AG09319 (cell line): Measurements from ENCODE around the gene CDC14A.

Source experiments
- DNase-seq: peaks from one replicate; pipeline ENCODE4 v3.0.0-alpha.2; 2010; ENCODE audit warnings: low read depth; ENCODE audit errors: extremely low read depth
- CTCF ChIP-seq: IDR thresholded peaks from 2 replicates; pipeline ENCODE4 v1.5.1; 2011; ENCODE audit warnings: low read depth, mild to moderate bottlenecking, inconsistent platforms, low read length, moderate library complexity

The CDC14A gene

DNA sequence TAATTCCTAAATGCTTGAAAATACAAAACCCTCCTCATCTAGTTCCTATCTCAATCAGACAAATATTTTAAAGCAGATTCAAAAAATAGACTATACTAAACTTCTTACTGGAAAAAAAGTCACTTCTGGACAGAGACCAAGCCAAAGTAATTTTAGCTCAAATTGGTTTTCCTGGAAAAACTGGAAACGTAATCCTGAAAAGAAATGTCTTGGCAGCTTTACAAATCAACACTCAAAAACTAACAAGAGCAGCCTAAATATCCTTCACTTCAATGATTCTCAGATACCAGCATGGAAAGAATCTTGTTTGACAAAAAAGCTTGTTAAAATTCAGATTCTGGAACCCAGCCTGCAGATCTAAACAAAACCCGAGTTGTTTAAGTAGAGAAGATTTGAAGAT lies 176.6 kb downstream of the CDC14A start:
- peak; percentile 66 for DNase-seq
- TF ChIP-seq CTCF, result no peak

- TF ChIP-seq CTCF, result no peak
These were observed 177.8 kb downstream of the CDC14A start for GRCh38 chr1:100530141-100530540.

DNA sequence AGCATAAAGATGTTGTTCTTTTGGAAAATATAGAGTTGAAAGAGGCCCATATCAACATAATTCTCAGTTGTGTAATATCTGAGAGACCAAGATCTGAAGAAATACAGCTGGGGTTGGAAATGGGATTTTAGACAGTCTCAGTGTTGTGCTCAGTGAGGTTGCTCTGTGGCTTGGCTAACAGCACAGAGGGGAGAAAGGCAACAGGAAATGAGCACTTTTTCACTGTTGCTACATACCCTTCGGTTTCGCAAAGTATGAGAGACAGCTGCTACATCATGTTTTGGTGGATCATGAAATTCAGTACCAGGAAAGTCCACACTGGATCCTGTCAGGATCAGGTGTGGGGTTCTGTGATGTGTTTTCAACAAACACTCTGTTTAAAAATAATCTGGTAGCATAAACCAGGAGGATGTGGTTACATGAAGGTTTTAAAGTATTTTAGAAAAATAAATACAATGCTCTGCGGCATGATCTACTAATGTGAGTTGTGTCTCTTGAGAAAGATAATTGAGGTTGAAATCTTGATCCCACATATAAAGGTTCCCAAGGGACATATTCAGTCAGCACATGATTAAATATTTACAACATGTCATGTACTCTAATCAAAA lies 178.7 kb downstream of the CDC14A start:
- DNase-seq, result peak; percentile 16
- no peak for TF ChIP-seq CTCF

More at GRCh38 chr1:100530141-100530540, 177.8 kb downstream of the CDC14A start:
- no peak for DNase-seq

DNA sequence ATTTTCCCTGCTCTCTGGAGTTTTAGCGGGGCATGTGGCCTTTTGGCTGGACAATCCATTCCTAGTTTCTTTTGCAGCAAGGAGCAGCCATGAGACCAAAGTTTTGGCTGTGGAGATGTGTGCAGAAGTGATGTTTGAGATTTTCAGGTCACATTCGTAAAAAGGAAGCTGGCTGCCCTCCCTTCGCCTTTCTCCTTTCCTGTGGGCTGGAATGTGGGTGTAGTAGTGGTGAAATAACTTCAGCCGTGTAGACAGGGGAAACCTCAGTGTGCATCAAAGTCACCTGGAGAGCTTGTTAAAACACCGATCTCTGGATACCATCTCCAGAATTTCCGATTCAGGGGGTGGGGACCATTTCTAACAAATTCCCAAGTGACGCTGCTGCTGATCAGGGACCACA lies 180.3 kb downstream of the CDC14A start:
- TF ChIP-seq CTCF, result no peak
- no peak for DNase-seq

DNA sequence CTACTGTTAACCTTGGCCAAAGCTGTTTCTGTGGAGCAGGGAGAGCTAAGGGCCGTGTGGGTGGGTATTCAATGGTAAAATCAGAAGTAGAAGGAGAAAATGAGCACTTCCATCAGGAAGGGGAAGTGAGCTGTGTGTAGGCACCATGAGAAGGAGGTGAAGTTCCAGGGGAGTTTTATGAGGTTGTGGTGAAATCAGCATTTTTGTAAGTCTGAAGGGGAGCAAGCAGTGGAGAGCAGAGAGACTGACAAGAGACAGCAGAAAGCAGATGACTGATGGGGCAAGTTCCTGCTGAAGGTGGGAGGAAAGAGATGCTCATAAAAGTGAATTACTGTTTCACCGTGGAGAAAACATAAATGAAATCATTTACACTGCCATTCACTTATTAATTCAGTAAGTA lies 183.0 kb downstream of the CDC14A start:
- DNase-seq, result no peak
- TF ChIP-seq CTCF, result no peak

- no peak for TF ChIP-seq CTCF
- no peak for DNase-seq
These were observed 183.7 kb downstream of the CDC14A start for GRCh38 chr1:100536031-100536430.

DNA sequence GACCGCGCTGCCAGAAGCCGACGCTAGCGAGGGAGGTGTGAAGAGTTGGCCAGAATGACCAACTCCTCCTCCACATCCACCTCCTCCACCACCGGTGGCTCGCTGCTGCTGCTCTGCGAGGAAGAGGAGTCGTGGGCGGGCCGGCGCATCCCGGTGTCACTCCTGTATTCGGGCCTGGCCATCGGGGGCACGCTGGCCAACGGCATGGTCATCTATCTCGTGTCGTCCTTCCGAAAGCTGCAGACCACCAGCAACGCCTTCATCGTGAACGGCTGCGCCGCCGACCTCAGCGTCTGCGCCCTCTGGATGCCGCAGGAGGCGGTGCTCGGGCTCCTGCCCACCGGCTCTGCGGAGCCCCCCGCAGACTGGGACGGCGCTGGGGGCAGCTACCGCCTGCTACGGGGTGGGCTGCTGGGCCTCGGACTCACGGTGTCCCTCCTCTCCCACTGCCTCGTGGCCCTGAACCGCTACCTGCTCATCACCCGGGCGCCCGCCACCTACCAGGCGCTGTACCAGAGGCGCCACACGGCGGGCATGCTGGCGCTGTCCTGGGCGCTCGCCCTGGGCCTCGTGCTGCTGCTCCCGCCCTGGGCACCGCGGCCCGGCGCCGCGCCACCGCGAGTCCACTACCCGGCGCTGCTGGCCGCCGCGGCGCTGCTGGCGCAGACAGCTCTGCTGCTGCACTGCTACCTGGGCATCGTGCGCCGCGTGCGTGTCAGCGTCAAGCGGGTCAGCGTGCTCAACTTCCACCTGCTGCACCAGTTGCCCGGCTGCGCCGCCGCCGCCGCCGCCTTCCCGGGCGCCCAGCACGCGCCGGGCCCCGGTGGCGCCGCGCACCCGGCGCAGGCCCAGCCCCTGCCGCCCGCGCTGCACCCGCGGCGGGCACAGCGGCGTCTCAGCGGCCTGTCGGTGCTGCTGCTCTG lies 186.9 kb downstream of the CDC14A start:
- DNase-seq, result no peak

More for the DNA sequence above, 186.9 kb downstream of the CDC14A start:
- peak; percentile 15 for TF ChIP-seq CTCF
